ENCODE data around the gene TTC7B. TPM values are rescaled to one million over a fixed set of nuclear protein-coding genes. Genes with fewer than 3 reads are reported as not detected.

The TTC7B gene
- total RNA-seq, 4 donors from 2014 or later = 19.1 to 87.6 (median 22.1) TPM

- no peaks in the 10 kb centered on the region for H3K36me3 ChIP-seq
- intact Hi-C loops (cut with DNase I) = no loop called here
- 91 to 95% methylated on average over 7 of the region's 7 CpGs for WGBS, 2 donors
- H3K4me3 ChIP-seq (replicated peaks in 1 of 3) = no peak overlapping the region
- no peaks in the 10 kb centered on the region for H3K4me1 ChIP-seq
- TF ChIP-seq CTCF (IDR thresholded peaks at IDR 0.05) = no peak
- DNase-seq = no peak
- H3K27me3 ChIP-seq = no peaks in the 10 kb centered on the region
- no peaks in the 10 kb centered on the region for H3K9me3 ChIP-seq
- H3K27ac ChIP-seq = no peak overlapping the region
Observed at GRCh38 chr14:90561920-90562319, 254.3 kb downstream of the TTC7B start.

- H3K27ac ChIP-seq = no peak overlapping the region
- H3K4me3 ChIP-seq (replicated peaks in 1 of 3) = no peak overlapping the region
- H3K4me1 ChIP-seq = peaks cover 0 to 6% of the 10 kb centered on the region in 2 donors
- 96% methylated on average over 8 to 10 of the region's 10 CpGs for WGBS, 2 donors
- TF ChIP-seq CTCF (IDR thresholded peaks at IDR 0.05) (no peak), POLR2A (IDR thresholded peaks at IDR 0.05) (no peak)
- H3K9me3 ChIP-seq = no peaks in the 10 kb centered on the region
- no peaks in the 10 kb centered on the region for H3K27me3 ChIP-seq
- no peak for DNase-seq
- no peaks in the 10 kb centered on the region for H3K36me3 ChIP-seq
- intact Hi-C loops (cut with DNase I) = no loop called here
Observed at GRCh38 chr14:90560991-90561390, 255.2 kb downstream of the TTC7B start.

- Histone ChIP-seq H3K9me3 (no peaks in the 10 kb centered on the region), H3K4me1 (peaks cover 0 to 10% of the 10 kb centered on the region in 2 donors), H3K27ac (no peak overlapping the region), H3K27me3 (no peaks in the 10 kb centered on the region), H3K36me3 (no peaks in the 10 kb centered on the region), H3K4me3 (replicated peaks in 1 of 3) (no peak overlapping the region)
- TF ChIP-seq POLR2A (IDR thresholded peaks at IDR 0.05) = no peak
- no peak for TF ChIP-seq CTCF (IDR thresholded peaks at IDR 0.05)
- no peak for DNase-seq
- intact Hi-C loops (cut with DNase I) = no loop called here
- WGBS, 2 donors = 84 to 92% methylated on average over 4 of the region's 4 CpGs
Observed at GRCh38 chr14:90560558-90560957, 255.7 kb downstream of the TTC7B start.

- no peak for TF ChIP-seq POLR2A (IDR thresholded peaks at IDR 0.05)
- TF ChIP-seq CTCF (IDR thresholded peaks at IDR 0.05) = no peak
- intact Hi-C loops (cut with DNase I) = no loop called here
- H3K4me1 ChIP-seq = peaks cover 0 to 10% of the 10 kb centered on the region in 2 donors
- WGBS, 2 donors = 91 to 94% methylated on average over 16 of the region's 16 CpGs
- H3K36me3 ChIP-seq = no peaks in the 10 kb centered on the region
- no peaks in the 10 kb centered on the region for H3K27me3 ChIP-seq
- H3K4me3 ChIP-seq (replicated peaks in 1 of 3) = no peak overlapping the region
- no peak overlapping the region for H3K27ac ChIP-seq
- DNase-seq = no peak
- H3K9me3 ChIP-seq = no peaks in the 10 kb centered on the region
Observed at GRCh38 chr14:90559811-90560492, 256.3 kb downstream of the TTC7B start.

- H3K4me3 ChIP-seq (replicated peaks in 1 of 3) = no peak overlapping the region
- no peak for DNase-seq
- H3K36me3 ChIP-seq = no peaks in the 10 kb centered on the region
- WGBS, 2 donors = 91 to 96% methylated on average over 8 to 10 of the region's 12 CpGs
- TF ChIP-seq POLR2A (IDR thresholded peaks at IDR 0.05) = no peak
- TF ChIP-seq CTCF (IDR thresholded peaks at IDR 0.05) = no peak
- intact Hi-C loops (cut with DNase I) = no loop called here
- no peaks in the 10 kb centered on the region for H3K9me3 ChIP-seq
- no peak overlapping the region for H3K27ac ChIP-seq
- H3K4me1 ChIP-seq = peaks cover 0 to 14% of the 10 kb centered on the region in 2 donors
- H3K27me3 ChIP-seq = no peaks in the 10 kb centered on the region
Observed at GRCh38 chr14:90558983-90559590, 257.1 kb downstream of the TTC7B start.
